ENCODE measurements around the gene ABHD14A.

DNA sequence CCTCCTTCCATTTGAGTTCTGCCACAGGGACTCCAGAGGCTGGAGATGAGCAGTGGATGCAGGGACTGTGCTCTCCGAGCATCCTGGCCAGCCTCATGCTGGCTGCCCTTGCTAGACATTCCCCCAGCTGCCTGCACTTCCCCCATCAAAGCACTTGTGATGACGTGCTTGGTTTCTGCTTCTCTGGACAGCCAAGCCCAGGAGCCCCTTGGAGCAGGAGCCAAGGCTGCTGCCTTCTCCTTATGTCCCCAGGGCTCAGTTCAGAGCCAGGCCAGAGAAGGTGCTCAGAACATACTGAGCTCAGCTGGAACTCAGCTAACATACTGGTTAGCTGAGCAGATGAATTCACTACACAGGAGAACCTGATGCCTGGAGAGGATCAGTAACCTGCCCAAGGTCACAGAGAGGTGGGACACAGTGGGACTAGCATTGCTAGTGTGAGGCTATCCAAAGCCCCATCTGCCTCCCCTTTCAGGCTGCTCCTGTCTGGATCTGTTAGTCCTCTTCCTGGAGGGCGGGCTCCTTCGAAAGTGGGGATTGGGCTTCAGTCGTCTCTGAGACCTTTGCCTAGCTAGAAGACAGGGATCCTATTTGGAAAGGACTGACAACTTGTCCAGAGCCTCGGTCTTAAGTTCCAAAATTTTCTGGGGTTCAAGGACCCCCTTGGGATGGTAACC lies 11.9 kb upstream of the ABHD14A start:
- TF ChIP-seq ZNF274 (IDR thresholded peaks at IDR 0.05; ENCODE audit: low read depth, low read length) (no peak), YY1 (IDR thresholded peaks at IDR 0.05; ENCODE audit: insufficient read depth, insufficient read length) (no peak)

All from NT2/D1 (cell line).